NCI-H1092 treated with DMSO at 0.1 percent for 48 hours (cell line): ENCODE data around the gene MTCL3.
"Not testable (repeated sequence)": the region's sequence is repeated elsewhere in the genome, so short reads cannot be mapped to it uniquely, and the experiment has no call there.

Experiments
- DNase-seq: peaks from one replicate; lab custom pipeline; 2025; lab: John Stamatoyannopoulos, UW

The MTCL3 gene

GRCh38 chr6:127466416-127466815 is 52.7 kb downstream of the MTCL3 start:
- no peak for DNase-seq

- peak; percentile 20 for DNase-seq
Measured at GRCh38 chr6:127464881-127465459, 54.2 kb downstream of the MTCL3 start.

- no peak for DNase-seq
Measured at GRCh38 chr6:127464161-127464880, 54.8 kb downstream of the MTCL3 start.

- no peak for DNase-seq
Measured at GRCh38 chr6:127463056-127463455, 56.1 kb downstream of the MTCL3 start.

GRCh38 chr6:127462376-127462775 is 56.8 kb downstream of the MTCL3 start:
- no peak for DNase-seq

GRCh38 chr6:127460465-127460864 is 58.7 kb downstream of the MTCL3 start:
- no peak for DNase-seq

GRCh38 chr6:127459231-127459641 is 59.9 kb downstream of the MTCL3 start, which contains the start of gene KIAA0408:
Gene KIAA0408 (minus strand): TSS chr6:127459389. CDS start chr6:127453981, 5,408 bp downstream.
- DNase-seq = no peak

- no peak for DNase-seq
Measured at GRCh38 chr6:127458817-127459216, 60.3 kb downstream of the MTCL3 start.

- no peak for DNase-seq
Measured at GRCh38 chr6:127458222-127458621, 60.9 kb downstream of the MTCL3 start.

GRCh38 chr6:127457456-127458064 is 61.6 kb downstream of the MTCL3 start:
- no peak for DNase-seq

- no peak for DNase-seq
Measured at GRCh38 chr6:127456465-127456864, 62.7 kb downstream of the MTCL3 start.

- no peak for DNase-seq
Measured at GRCh38 chr6:127453845-127454619, 65.1 kb downstream of the MTCL3 start.

GRCh38 chr6:127452803-127453202 is 66.3 kb downstream of the MTCL3 start:
- no peak for DNase-seq

GRCh38 chr6:127451388-127451787 is 67.7 kb downstream of the MTCL3 start:
- DNase-seq = no peak

GRCh38 chr6:127447780-127448179 is 71.4 kb downstream of the MTCL3 start:
- no peak for DNase-seq

- no peak for DNase-seq
Measured at GRCh38 chr6:127446356-127446755, 72.8 kb downstream of the MTCL3 start.

- no peak for DNase-seq
Measured at GRCh38 chr6:127441881-127442280, 77.3 kb downstream of the MTCL3 start.

- DNase-seq = no peak
Measured at GRCh38 chr6:127439718-127440117, 79.4 kb downstream of the MTCL3 start.

GRCh38 chr6:127436578-127437110 is 82.5 kb downstream of the MTCL3 start:
- no peak for DNase-seq

- DNase-seq = no peak
Measured at GRCh38 chr6:127435626-127436220, 83.4 kb downstream of the MTCL3 start.

- no peak for DNase-seq
Measured at GRCh38 chr6:127434651-127435050, 84.5 kb downstream of the MTCL3 start.

GRCh38 chr6:127428562-127428961 is 90.6 kb downstream of the MTCL3 start:
- not testable (repeated sequence) for DNase-seq
